HEK293 (cell line): ENCODE data around the gene VPS13D.

Experiments
- BCL11B ChIP-seq: fragments of 450-650 bp; formaldehyde crosslinking; IDR thresholded peaks from 2 replicates; pipeline ENCODE4 v1.5.1; 2016; ENCODE audit warnings: low read depth, missing biosample characterization, missing genetic modification characterization
- CTCF ChIP-seq: fragments of 450-650 bp; formaldehyde crosslinking; IDR thresholded peaks from 2 replicates; pipeline ENCODE4 v1.5.1; 2016; ENCODE audit warnings: missing biosample characterization, missing genetic modification characterization
- PRDM6 ChIP-seq: fragments of 450-650 bp; formaldehyde crosslinking; IDR thresholded peaks from 2 replicates; pipeline ENCODE4 v1.5.1; 2017; ENCODE audit warnings: missing biosample characterization, missing genetic modification characterization
- REST ChIP-seq: fragments of 450-650 bp; formaldehyde crosslinking; IDR thresholded peaks from 2 replicates; pipeline ENCODE4 v1.5.1; 2016; ENCODE audit warnings: missing biosample characterization, missing genetic modification characterization
- SETDB1 ChIP-seq: IDR thresholded peaks from one replicate; pipeline ENCODE4 v1.6.1; 2017; ENCODE audit warnings: mild to moderate bottlenecking, low read length, moderate library complexity, mixed read lengths; ENCODE audit not compliant: insufficient read length
- YY1 ChIP-seq: fragments of 450-650 bp; formaldehyde crosslinking; IDR thresholded peaks from 2 replicates; pipeline ENCODE4 v1.5.1; 2018; ENCODE audit warnings: missing biosample characterization, missing genetic modification characterization
- ZBTB20 ChIP-seq: fragments of 450-650 bp; formaldehyde crosslinking; IDR thresholded peaks from 2 replicates; pipeline ENCODE4 v1.5.1; 2016; ENCODE audit warnings: missing biosample characterization, missing genetic modification characterization
- ZFP69B ChIP-seq: fragments of 450-650 bp; formaldehyde crosslinking; IDR thresholded peaks from 2 replicates; pipeline ENCODE4 v1.5.1; 2016; ENCODE audit warnings: missing biosample characterization, missing genetic modification characterization
- ZNF174 ChIP-seq: fragments of 450-650 bp; formaldehyde crosslinking; IDR thresholded peaks from 2 replicates; pipeline ENCODE4 v1.5.0; 2017; ENCODE audit warnings: missing biosample characterization, mild to moderate bottlenecking, missing genetic modification characterization
- ZNF26 ChIP-seq: fragments of 450-650 bp; formaldehyde crosslinking; IDR thresholded peaks from 2 replicates; pipeline ENCODE4 v1.5.1; 2016; ENCODE audit warnings: missing biosample characterization, missing genetic modification characterization
- ZNF324 ChIP-seq: fragments of 450-650 bp; formaldehyde crosslinking; IDR thresholded peaks from 2 replicates; pipeline ENCODE4 v1.5.1; 2016; ENCODE audit warnings: missing biosample characterization, missing genetic modification characterization
- ZNF433 ChIP-seq: fragments of 450-650 bp; formaldehyde crosslinking; IDR thresholded peaks from 2 replicates; pipeline ENCODE4 v1.5.1; 2016; ENCODE audit warnings: missing biosample characterization, missing genetic modification characterization, low read depth
- ZNF529 ChIP-seq: fragments of 450-650 bp; formaldehyde crosslinking; IDR thresholded peaks from 2 replicates; pipeline ENCODE4 v1.5.1; 2017; ENCODE audit warnings: missing genetic modification characterization, missing biosample characterization; ENCODE audit not compliant: insufficient replicate concordance
- ZNF747 ChIP-seq: fragments of 450-650 bp; formaldehyde crosslinking; IDR thresholded peaks from 2 replicates; pipeline ENCODE4 v1.5.1; 2016; ENCODE audit warnings: missing biosample characterization, missing genetic modification characterization

- TF ChIP-seq YY1 (tag by site-specific recombination) = no peak
- no peak for TF ChIP-seq ZNF433 (tag by site-specific recombination)
- no peak for TF ChIP-seq SETDB1
- no peak for TF ChIP-seq CTCF (tag by site-specific recombination)
- no peak for TF ChIP-seq ZNF174 (tag by site-specific recombination)
- no peak for TF ChIP-seq REST (tag by site-specific recombination)
- no peak for TF ChIP-seq PRDM6 (tag by site-specific recombination)
- TF ChIP-seq ZBTB20 = no peak
- no peak for TF ChIP-seq BCL11B (tag by site-specific recombination)
- no peak for TF ChIP-seq ZNF747 (tag by site-specific recombination)
- TF ChIP-seq ZNF529 = no peak
- no peak for TF ChIP-seq ZFP69B (tag by site-specific recombination)
- TF ChIP-seq ZNF324 = no peak
- no peak for TF ChIP-seq ZNF26 (tag by site-specific recombination)
Observed at GRCh38 chr1:12255913-12256312, 26.1 kb downstream of the VPS13D start.
